GM10847 (cell line): ENCODE data around the gene NDUFS2.

Experiments used
- POLR2A ChIP-seq: IDR thresholded peaks from 2 replicates; pipeline ENCODE4 v1.6.1; 2011; ENCODE audit not compliant: insufficient read length; ENCODE audit errors: extremely low read depth

Gene NDUFS2

GRCh38 chr1:161165742-161166668 is 36.2 kb upstream of the NDUFS2 start, which contains the start of gene PPOX:
PPOX (plus strand) TSS chr1:161166426; CDS start chr1:161166848, 422 bp downstream.
- peak; percentile 85 for TF ChIP-seq POLR2A

GRCh38 chr1:161166669-161167548 is 35.3 kb upstream of the NDUFS2 start:
- TF ChIP-seq POLR2A: no peak

- TF ChIP-seq POLR2A: no peak
Measured at GRCh38 chr1:161168906-161169305, 33.3 kb upstream of the NDUFS2 start.

- TF ChIP-seq POLR2A: no peak
Measured at GRCh38 chr1:161171191-161171590, 31.0 kb upstream of the NDUFS2 start.

- no peak for TF ChIP-seq POLR2A
Measured at GRCh38 chr1:161171696-161172095, 30.5 kb upstream of the NDUFS2 start.

GRCh38 chr1:161172349-161172748 is 29.8 kb upstream of the NDUFS2 start:
- no peak for TF ChIP-seq POLR2A

GRCh38 chr1:161172776-161173376 is 29.3 kb upstream of the NDUFS2 start:
- TF ChIP-seq POLR2A: no peak

- no peak for TF ChIP-seq POLR2A
Measured at GRCh38 chr1:161173711-161174110, 28.5 kb upstream of the NDUFS2 start.

GRCh38 chr1:161174911-161175310 is 27.3 kb upstream of the NDUFS2 start:
- no peak for TF ChIP-seq POLR2A

GRCh38 chr1:161175771-161176453 is 26.3 kb upstream of the NDUFS2 start:
- TF ChIP-seq POLR2A: no peak

- no peak for TF ChIP-seq POLR2A
Measured at GRCh38 chr1:161176468-161177111, 25.6 kb upstream of the NDUFS2 start.

GRCh38 chr1:161177112-161177935 is 24.8 kb upstream of the NDUFS2 start, which contains the start of gene B4GALT3:
B4GALT3 (minus strand) TSS chr1:161177507; CDS start chr1:161176060, 1,447 bp downstream.
- peak; percentile 86 for TF ChIP-seq POLR2A

GRCh38 chr1:161177936-161178244 is 24.3 kb upstream of the NDUFS2 start:
- no peak for TF ChIP-seq POLR2A
